Measurements from ENCODE around the gene MEGF9. TPM values are rescaled to one million over a fixed set of nuclear protein-coding genes. Genes with fewer than 3 reads are reported as not detected.

MEGF9 gene
- total RNA-seq, 1 donor from 2014 or later: 23.4 TPM

GRCh38 chr9:120714846-120715388, 647 bp upstream of the MEGF9 start:
- Mint-ChIP-seq H3K4me3 (ENCODE audit: low read depth) (peak overlapping the region; percentile 84), H3K27ac (peak overlapping the region; percentile 91), H3K9me3 (ENCODE audit: low read depth) (no peaks in the 10 kb centered on the region), H3K4me1 (ENCODE audit: low read depth) (peaks cover 39% of the 10 kb centered on the region), H3K27me3 (no peaks in the 10 kb centered on the region), H3K36me3 (ENCODE audit: insufficient read depth) (peaks cover 1% of the 10 kb centered on the region)
- TF ChIP-seq CTCF (IDR thresholded peaks at IDR 0.05; ENCODE audit: unreplicated experiment): no peak
- DNase-seq (ENCODE audit: low spot score, unreplicated experiment): peak; percentile 27

GRCh38 chr9:120713257-120714087, 798 bp downstream of the MEGF9 start:
- H3K27ac Mint-ChIP-seq: peak overlapping the region; percentile 91
- H3K9me3 Mint-ChIP-seq (ENCODE audit: low read depth): no peaks in the 10 kb centered on the region
- peak overlapping the region; percentile 89 for H3K4me3 Mint-ChIP-seq (ENCODE audit: low read depth)
- peaks cover 2% of the 10 kb centered on the region for H3K36me3 Mint-ChIP-seq (ENCODE audit: insufficient read depth)
- H3K4me1 Mint-ChIP-seq (ENCODE audit: low read depth): peaks cover 40% of the 10 kb centered on the region
- TF ChIP-seq CTCF (IDR thresholded peaks at IDR 0.05; ENCODE audit: unreplicated experiment): peak; percentile 16
- peak; percentile 21 for DNase-seq (ENCODE audit: low spot score, unreplicated experiment)
- H3K27me3 Mint-ChIP-seq: no peaks in the 10 kb centered on the region

- no peak for TF ChIP-seq CTCF (IDR thresholded peaks at IDR 0.05; ENCODE audit: unreplicated experiment)
- Mint-ChIP-seq H3K27me3 (no peaks in the 10 kb centered on the region), H3K27ac (peak overlapping the region; percentile 91), H3K4me3 (ENCODE audit: low read depth) (peak overlapping the region; percentile 89), H3K4me1 (ENCODE audit: low read depth) (peaks cover 40% of the 10 kb centered on the region), H3K9me3 (ENCODE audit: low read depth) (no peaks in the 10 kb centered on the region), H3K36me3 (ENCODE audit: insufficient read depth) (peaks cover 2% of the 10 kb centered on the region)
- no peak for DNase-seq (ENCODE audit: low spot score, unreplicated experiment)
Measured at GRCh38 chr9:120712539-120713031, 1.7 kb downstream of the MEGF9 start.

- no peak for DNase-seq (ENCODE audit: low spot score, unreplicated experiment)
- Mint-ChIP-seq H3K36me3 (ENCODE audit: insufficient read depth) (peaks cover 2% of the 10 kb centered on the region), H3K27me3 (no peaks in the 10 kb centered on the region), H3K4me1 (ENCODE audit: low read depth) (peaks cover 44% of the 10 kb centered on the region), H3K4me3 (ENCODE audit: low read depth) (peak overlapping the region; percentile 89), H3K27ac (peak overlapping the region; percentile 91), H3K9me3 (ENCODE audit: low read depth) (no peaks in the 10 kb centered on the region)
- TF ChIP-seq CTCF (IDR thresholded peaks at IDR 0.05; ENCODE audit: unreplicated experiment): no peak
Measured at GRCh38 chr9:120711841-120712538, 2.3 kb downstream of the MEGF9 start.

- Mint-ChIP-seq H3K27me3 (no peaks in the 10 kb centered on the region), H3K4me3 (ENCODE audit: low read depth) (peak overlapping the region; percentile 89), H3K4me1 (ENCODE audit: low read depth) (peaks cover 44% of the 10 kb centered on the region), H3K27ac (peak overlapping the region; percentile 82), H3K9me3 (ENCODE audit: low read depth) (no peaks in the 10 kb centered on the region), H3K36me3 (ENCODE audit: insufficient read depth) (peaks cover 3% of the 10 kb centered on the region)
- TF ChIP-seq CTCF (IDR thresholded peaks at IDR 0.05; ENCODE audit: unreplicated experiment): no peak
- no peak for DNase-seq (ENCODE audit: low spot score, unreplicated experiment)
Measured at GRCh38 chr9:120711354-120711753, 2.9 kb downstream of the MEGF9 start.
